CD14-positive monocyte (primary cell): ENCODE results near the gene HNRNPAB. TPM values are rescaled to one million over a fixed set of nuclear protein-coding genes. Genes with fewer than 3 reads are reported as not detected.

ENCODE experiments used
- DNase-seq, 3 donors: peaks; one replicate each; pipeline ENCODE4 v3.0.0-alpha.2; 2011 to 2022
- H2AFZ ChIP-seq: 2 replicates; pipeline ENCODE4 v1.6.0; 2012; ENCODE audit warnings: mild to moderate bottlenecking, low read depth, low read length, inconsistent platforms; ENCODE audit not compliant: insufficient read depth, poor library complexity, severe bottlenecking
- H3K27ac ChIP-seq, 2 donors: 1 replicate in 1 of 2; 2 replicates in 1 of 2; pipeline ENCODE4 v1.5.1; 2012 to 2013; ENCODE audit warnings: low read length in 2 of 2, control low read depth in 1 of 2, inconsistent platforms in 1 of 2, low read depth in 1 of 2, mild to moderate bottlenecking in 1 of 2
- H3K27me3 ChIP-seq, 2 donors: one replicate each; pipeline versions ENCODE4 v1.6.0 to v1.6.1; 2011 to 2013; ENCODE audit warnings: low read length in 2 of 2; ENCODE audit not compliant: control insufficient read depth in 2 of 2, insufficient read depth in 2 of 2
- H3K36me3 ChIP-seq, 2 donors: replicated peaks in 1 of 2; 1 replicate in 1 of 2; 2 replicates in 1 of 2; pipeline versions ENCODE4 v1.5.1 to v1.6.1; 2012 to 2013; ENCODE audit warnings: low read length in 2 of 2, control low read depth in 1 of 2, inconsistent platforms in 1 of 2, mild to moderate bottlenecking in 1 of 2; ENCODE audit not compliant: insufficient read depth in 2 of 2, control insufficient read depth in 1 of 2
- H3K4me1 ChIP-seq, 2 donors: 1 replicate in 1 of 2; 2 replicates in 1 of 2; pipeline versions ENCODE4 v1.5.1 to v1.6.1; 2012 to 2013; ENCODE audit warnings: low read length in 2 of 2, control low read depth in 1 of 2, inconsistent platforms in 1 of 2, mild to moderate bottlenecking in 1 of 2, moderate library complexity in 1 of 2; ENCODE audit not compliant: insufficient read depth in 2 of 2, control insufficient read depth in 1 of 2
- H3K4me2 ChIP-seq: replicated peaks from 2 replicates; pipeline ENCODE3; 2012; ENCODE audit warnings: low read length, moderate library complexity, mild to moderate bottlenecking; ENCODE audit not compliant: poor library complexity, severe bottlenecking; ENCODE audit errors: extremely low read depth
- H3K4me3 ChIP-seq, 3 experiments: fragments of 200-600 bp in 1 of 3; sonication (generic) in 1 of 3; replicated peaks in 1 of 3; 1 replicate in 2 of 3; 2 replicates in 1 of 3; pipeline ENCODE4 v1.5.1; 2011 to 2013; ENCODE audit warnings: low read length in 3 of 3, mild to moderate bottlenecking in 3 of 3, control low read depth in 2 of 3, low read depth in 2 of 3, inconsistent platforms in 1 of 3, moderate library complexity in 1 of 3
- H3K79me2 ChIP-seq: 2 replicates; pipeline ENCODE4 v1.6.0; 2012; ENCODE audit warnings: mild to moderate bottlenecking, control low read depth, inconsistent platforms, low read length, moderate library complexity; ENCODE audit not compliant: insufficient read depth
- H3K9ac ChIP-seq: 2 replicates; pipeline ENCODE4 v1.6.0; 2017; ENCODE audit warnings: low read length, mild to moderate bottlenecking; ENCODE audit not compliant: insufficient read depth, poor library complexity, severe bottlenecking
- H3K9me3 ChIP-seq, 2 donors: replicated peaks in 1 of 2; 1 replicate in 1 of 2; 2 replicates in 1 of 2; pipeline versions ENCODE4 v1.5.1 to v1.6.1; 2012 to 2013; ENCODE audit warnings: low read length in 2 of 2, control low read depth in 1 of 2; ENCODE audit not compliant: control insufficient read depth in 1 of 2, insufficient read depth in 1 of 2
- H4K20me1 ChIP-seq: 2 replicates; pipeline ENCODE4 v1.6.0; 2012; ENCODE audit warnings: mild to moderate bottlenecking, low read length, control low read depth, moderate library complexity; ENCODE audit not compliant: insufficient read depth
- H3K27ac Mint-ChIP-seq, 7 donors: one replicate each; pipeline ENCODE4 v1.8.0; 2020; ENCODE audit warnings: mild to moderate bottlenecking in 7 of 7, mixed read lengths in 7 of 7, moderate library complexity in 6 of 7, inconsistent platforms in 2 of 7
- H3K27me3 Mint-ChIP-seq, 3 donors: one replicate each; pipeline ENCODE4 v1.8.0; 2021 to 2022; ENCODE audit warnings: low read depth in 3 of 3, mild to moderate bottlenecking in 3 of 3, mixed read lengths in 3 of 3, moderate library complexity in 3 of 3, inconsistent platforms in 1 of 3
- H3K36me3 Mint-ChIP-seq, 2 donors: one replicate each; pipeline ENCODE4 v1.8.0; 2020; ENCODE audit warnings: mixed read lengths in 2 of 2, inconsistent platforms in 1 of 2, mild to moderate bottlenecking in 1 of 2
- H3K4me1 Mint-ChIP-seq: one replicate; pipeline ENCODE4 v1.8.0; 2020; ENCODE audit warnings: mild to moderate bottlenecking, mixed read lengths
- H3K4me3 Mint-ChIP-seq, 2 donors: one replicate each; pipeline ENCODE4 v1.8.0; 2020; ENCODE audit warnings: mild to moderate bottlenecking in 2 of 2, mixed read lengths in 2 of 2, moderate library complexity in 1 of 2
- H3K9me3 Mint-ChIP-seq, 7 donors: one replicate each; pipeline ENCODE4 v1.8.0; 2020 to 2022; ENCODE audit warnings: mixed read lengths in 7 of 7, mild to moderate bottlenecking in 6 of 7, moderate library complexity in 6 of 7, inconsistent platforms in 2 of 7
- CTCF ChIP-seq: fragments of 200-600 bp; IDR thresholded peaks from one replicate; pipeline ENCODE4 v1.8.0; 2022; ENCODE audit warnings: antibody characterized with exemption, mild to moderate bottlenecking
- WGBS: methylation state at CpG from one replicate; pipeline ENCODE4 v1.1.5; 2013; ENCODE audit warnings: missing lambda C conversion rate; ENCODE audit not compliant: insufficient coverage; 5-methylcytosine and 5-hydroxymethylcytosine counted together
- intact Hi-C, 2 donors: fragments of 100-400 bp; cut with micrococcal nuclease; formaldehyde crosslinking; loops; one replicate each; pipeline versions ENCODE4 v1.15.0 to v1.15.1; 2023
- polyA plus RNA-seq, 3 donors: library from polyadenylated mRNA; depleted of rRNA in 1 of 3; unstranded in 2 of 3; stranded (reverse) in 1 of 3; fragments of 300-500 nt in 2 of 3; fragments of >200 nt in 1 of 3; fragmentation: Illumina TruSeq in 2 of 3; gene quantifications; 1 replicate in 2 of 3; 2 replicates in 1 of 3; pipeline ENCODE4 v1.2.3, GENCODE V29; 2012 to 2021

HNRNPAB gene
- polyA plus RNA-seq, 3 donors: 44.8 to 59.4 (median 54.2) TPM

GRCh38 chr5:178180141-178180863, 24.0 kb upstream of the HNRNPAB start:
- Histone ChIP-seq H3K27ac (no peak overlapping the region), H3K4me3 (no peak overlapping the region), H3K36me3 (no peaks in the 10 kb centered on the region), H3K79me2 (no peaks in the 10 kb centered on the region), H3K9me3 (no peaks in the 10 kb centered on the region), H2AFZ (no peak overlapping the region), H4K20me1 (no peaks in the 10 kb centered on the region), H3K4me1 (peaks cover 13% of the 10 kb centered on the region in 2 donors), H3K9ac (no peak overlapping the region), H3K4me2 (no peak overlapping the region), H3K27me3 (no peaks in the 10 kb centered on the region)
- TF ChIP-seq CTCF: no peak
- Mint-ChIP-seq H3K4me1 (peaks cover 16% of the 10 kb centered on the region), H3K36me3 (no peaks in the 10 kb centered on the region), H3K9me3 (peaks cover 0 to 5% (median 1%) of the 10 kb centered on the region in 7 donors), H3K27ac (no peak overlapping the region), H3K27me3 (peaks cover 0 to 2% (median 0%) of the 10 kb centered on the region in 3 donors), H3K4me3 (no peak overlapping the region)
- no CpG with 5 or more reads among the region's 9 CpGs for WGBS
- intact Hi-C loops: no loop called here
- no peak for DNase-seq

GRCh38 chr5:178182158-178182876, 22.0 kb upstream of the HNRNPAB start:
- Histone ChIP-seq H3K27me3 (no peaks in the 10 kb centered on the region), H3K4me3 (no peak overlapping the region), H3K9me3 (no peaks in the 10 kb centered on the region), H3K9ac (no peak overlapping the region), H3K4me2 (no peak overlapping the region), H3K36me3 (no peaks in the 10 kb centered on the region), H3K27ac (peak overlapping the region in 1 of 2 donors; percentile 28), H2AFZ (no peak overlapping the region), H4K20me1 (no peaks in the 10 kb centered on the region), H3K79me2 (no peaks in the 10 kb centered on the region), H3K4me1 (peaks cover 13 to 22% of the 10 kb centered on the region in 2 donors)
- DNase-seq: peak; percentile 21 to 41 (median 33)
- TF ChIP-seq CTCF: no peak
- peak overlapping the region in 1 of 2 donors; percentile 59 for H3K4me3 Mint-ChIP-seq
- no peaks in the 10 kb centered on the region for H3K36me3 Mint-ChIP-seq
- intact Hi-C loops: no loop called here
- peak overlapping the region in 5 of 7 donors; percentile 43 to 75 (median 60) for H3K27ac Mint-ChIP-seq
- WGBS: 0% methylated on average over 4 of the region's 4 CpGs
- peaks cover 23% of the 10 kb centered on the region for H3K4me1 Mint-ChIP-seq
- H3K27me3 Mint-ChIP-seq: peaks cover 0 to 2% (median 0%) of the 10 kb centered on the region in 3 donors
- H3K9me3 Mint-ChIP-seq: peaks cover 0 to 5% (median 1%) of the 10 kb centered on the region in 7 donors
